GM23248 (cell line): ENCODE results near the gene CDS2. TPM values are rescaled to one million over a fixed set of nuclear protein-coding genes. Genes with fewer than 3 reads are reported as not detected.

ENCODE experiments used
- DNase-seq: peaks from one replicate; pipeline ENCODE4 v3.0.0-alpha.2; 2015
- H2AFZ ChIP-seq: fragments of 200-600 bp; sonication (generic); 2 replicates; pipeline ENCODE4 v1.6.1; 2016; ENCODE audit warnings: antibody characterized with exemption
- H3F3A ChIP-seq: fragments of 200-600 bp; sonication (generic); 2 replicates; pipeline ENCODE4 v1.6.1; 2016; ENCODE audit warnings: mild to moderate bottlenecking, antibody characterized with exemption, mixed run types; ENCODE audit not compliant: insufficient read depth
- H3K27ac ChIP-seq: fragments of 200-600 bp; sonication (generic); 2 replicates; pipeline ENCODE4 v1.5.1; 2016; ENCODE audit warnings: mild to moderate bottlenecking
- H3K27me3 ChIP-seq: fragments of 200-600 bp; sonication (generic); replicated peaks from 2 replicates; pipeline ENCODE4 v1.6.1; 2016; ENCODE audit warnings: mild to moderate bottlenecking; ENCODE audit not compliant: insufficient read depth
- H3K36me3 ChIP-seq: fragments of 200-600 bp; sonication (generic); 2 replicates; pipeline ENCODE4 v1.6.1; 2016; ENCODE audit warnings: low read depth, mild to moderate bottlenecking
- H3K4me1 ChIP-seq: fragments of 200-600 bp; sonication (generic); 2 replicates; pipeline ENCODE4 v1.6.1; 2016; ENCODE audit warnings: mild to moderate bottlenecking; ENCODE audit not compliant: insufficient read depth
- H3K4me2 ChIP-seq: fragments of 200-600 bp; sonication (generic); one replicate; pipeline ENCODE4 v1.6.1; 2016; ENCODE audit warnings: mild to moderate bottlenecking; ENCODE audit not compliant: unreplicated experiment
- H3K4me3 ChIP-seq: fragments of 200-600 bp; sonication (generic); 2 replicates; pipeline ENCODE4 v1.5.1; 2016; ENCODE audit warnings: mild to moderate bottlenecking
- H3K79me2 ChIP-seq: fragments of 200-600 bp; sonication (generic); 2 replicates; pipeline ENCODE4 v1.6.1; 2016; ENCODE audit warnings: mild to moderate bottlenecking; ENCODE audit not compliant: insufficient read depth
- H3K9ac ChIP-seq: fragments of 200-600 bp; sonication (generic); 2 replicates; pipeline ENCODE4 v1.6.1; 2016; ENCODE audit warnings: mild to moderate bottlenecking
- H3K9me2 ChIP-seq: fragments of 200-600 bp; sonication (generic); 2 replicates; pipeline ENCODE4 v1.6.1; 2016; ENCODE audit warnings: mixed run types, mild to moderate bottlenecking, moderate library complexity; ENCODE audit not compliant: insufficient read depth
- H3K9me3 ChIP-seq: fragments of 200-600 bp; sonication (generic); one replicate; pipeline ENCODE4 v1.6.1; 2017; ENCODE audit warnings: low read depth
- H4K20me1 ChIP-seq: fragments of 200-600 bp; sonication (generic); 2 replicates; pipeline ENCODE4 v1.6.0; 2016; ENCODE audit not compliant: insufficient read depth
- EZH2 ChIP-seq: fragments of 200-600 bp; sonication (generic); IDR thresholded peaks from 2 replicates; pipeline ENCODE4 v1.6.1; 2018; ENCODE audit warnings: antibody characterized with exemption, mild to moderate bottlenecking; ENCODE audit not compliant: insufficient read depth, poor library complexity, severe bottlenecking
- EZH2phosphoT487 ChIP-seq: fragments of 200-600 bp; sonication (generic); IDR thresholded peaks from 2 replicates; pipeline ENCODE4 v1.6.1; 2018; ENCODE audit warnings: antibody characterized with exemption, moderate library complexity, mild to moderate bottlenecking, low read depth; ENCODE audit not compliant: insufficient read depth
- WGBS, 2 experiments: methylation state at CpG; one replicate each; pipeline ENCODE4 v1.1.6; 2015 to 2017; ENCODE audit warnings: low lambda C conversion rate in 2 of 2, low coverage in 1 of 2; ENCODE audit errors: missing lambda C conversion rate in 2 of 2; 5-methylcytosine and 5-hydroxymethylcytosine counted together
- in situ Hi-C: fragments of 300-500 bp; cut with MboI; formaldehyde crosslinking; loops from 2 replicates; pipeline ENCODE4 v1.15.0; 2020
- polyA plus RNA-seq: library from polyadenylated mRNA; unstranded; fragments of >200 nt; fragmentation: Nextera tagmentation; extraction: Ambion mirVana; gene quantifications from 2 replicates; pipeline ENCODE4 v1.2.1, GENCODE V29; 2016
- total RNA-seq: library from RNA; depleted of rRNA; stranded (reverse); fragments of >200 nt; shearing (Covaris generic); gene quantifications from 2 replicates; pipeline ENCODE4 v1.2.3, GENCODE V29; 2014

Gene CDS2
- total and polyA plus RNA-seq, 2 experiments from 2014 or later: 29.4 to 31.6 TPM

DNA sequence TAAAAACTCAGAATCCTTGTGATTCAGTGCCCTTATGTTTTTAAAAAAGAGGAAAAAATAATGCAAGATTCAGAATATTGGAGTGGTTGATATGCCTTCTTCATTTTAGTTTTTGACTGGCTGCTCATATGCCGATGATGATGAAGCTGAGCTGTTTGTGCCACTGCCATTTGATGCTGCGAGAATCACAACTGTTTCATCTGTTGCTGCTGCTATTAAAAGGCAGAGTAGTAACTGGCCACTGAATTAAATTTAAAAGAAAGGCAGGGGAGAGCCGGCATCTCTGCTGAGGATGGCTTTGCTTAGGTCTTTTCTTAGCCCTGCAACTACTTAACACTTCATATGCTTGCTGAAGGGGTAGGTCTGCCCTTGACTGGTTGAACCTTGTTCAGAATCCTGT lies 33.1 kb downstream of the CDS2 start:
- H3K36me3 ChIP-seq: no peaks in the 10 kb centered on the region
- H3K4me3 ChIP-seq: no peak overlapping the region
- H3K27ac ChIP-seq: no peak overlapping the region
- H3K9me2 ChIP-seq: no peaks in the 10 kb centered on the region
- H3K4me2 ChIP-seq: no peak overlapping the region
- no peaks in the 10 kb centered on the region for H3F3A ChIP-seq
- H2AFZ ChIP-seq: no peak overlapping the region
- TF ChIP-seq EZH2 (no peak), EZH2phosphoT487 (no peak)
- H3K79me2 ChIP-seq: peaks cover 96% of the 10 kb centered on the region
- no peak overlapping the region for H3K9ac ChIP-seq
- no peaks in the 10 kb centered on the region for H3K27me3 ChIP-seq
- WGBS, 2 experiments: 70 to 73% methylated on average over 3 of the region's 3 CpGs
- no peak for DNase-seq
- H3K9me3 ChIP-seq: no peaks in the 10 kb centered on the region
- in situ Hi-C loops: no loop called here
- H3K4me1 ChIP-seq: peaks cover 10% of the 10 kb centered on the region
- peaks cover 8% of the 10 kb centered on the region; the same call in 1 of the 2 replicates for H4K20me1 ChIP-seq

GRCh38 chr20:5160882-5161281 lies 34.1 kb downstream of the CDS2 start:
- no peak overlapping the region for H3K9ac ChIP-seq
- H3K79me2 ChIP-seq: peaks cover 95% of the 10 kb centered on the region
- no peaks in the 10 kb centered on the region for H3F3A ChIP-seq
- DNase-seq: no peak
- no peaks in the 10 kb centered on the region for H3K27me3 ChIP-seq
- H2AFZ ChIP-seq: no peak overlapping the region
- peaks cover 10% of the 10 kb centered on the region for H3K4me1 ChIP-seq
- H4K20me1 ChIP-seq: peaks cover 5% of the 10 kb centered on the region; the same call in 1 of the 2 replicates
- in situ Hi-C loops: no loop called here
- no peaks in the 10 kb centered on the region for H3K9me3 ChIP-seq
- H3K4me3 ChIP-seq: no peak overlapping the region
- H3K4me2 ChIP-seq: no peak overlapping the region
- TF ChIP-seq EZH2: no peak
- TF ChIP-seq EZH2phosphoT487: no peak
- H3K27ac ChIP-seq: no peak overlapping the region
- no peaks in the 10 kb centered on the region for H3K36me3 ChIP-seq
- no peaks in the 10 kb centered on the region for H3K9me2 ChIP-seq

GRCh38 chr20:5161536-5162164 lies 34.8 kb downstream of the CDS2 start:
- no peak overlapping the region for H2AFZ ChIP-seq
- H3K27ac ChIP-seq: no peak overlapping the region
- H3K9ac ChIP-seq: no peak overlapping the region
- no peaks in the 10 kb centered on the region for H3K9me3 ChIP-seq
- WGBS, 2 experiments: 82 to 85% methylated on average over 6 of the region's 6 CpGs
- in situ Hi-C loops: no loop called here
- TF ChIP-seq EZH2 (no peak), EZH2phosphoT487 (no peak)
- peaks cover 5% of the 10 kb centered on the region; the same call in 1 of the 2 replicates for H4K20me1 ChIP-seq
- peaks cover 7% of the 10 kb centered on the region for H3K4me1 ChIP-seq
- H3K4me2 ChIP-seq: no peak overlapping the region
- peaks cover 95% of the 10 kb centered on the region for H3K79me2 ChIP-seq
- H3K4me3 ChIP-seq: no peak overlapping the region
- H3K36me3 ChIP-seq: no peaks in the 10 kb centered on the region
- no peaks in the 10 kb centered on the region for H3F3A ChIP-seq
- no peak for DNase-seq
- no peaks in the 10 kb centered on the region for H3K9me2 ChIP-seq
- no peaks in the 10 kb centered on the region for H3K27me3 ChIP-seq

DNA sequence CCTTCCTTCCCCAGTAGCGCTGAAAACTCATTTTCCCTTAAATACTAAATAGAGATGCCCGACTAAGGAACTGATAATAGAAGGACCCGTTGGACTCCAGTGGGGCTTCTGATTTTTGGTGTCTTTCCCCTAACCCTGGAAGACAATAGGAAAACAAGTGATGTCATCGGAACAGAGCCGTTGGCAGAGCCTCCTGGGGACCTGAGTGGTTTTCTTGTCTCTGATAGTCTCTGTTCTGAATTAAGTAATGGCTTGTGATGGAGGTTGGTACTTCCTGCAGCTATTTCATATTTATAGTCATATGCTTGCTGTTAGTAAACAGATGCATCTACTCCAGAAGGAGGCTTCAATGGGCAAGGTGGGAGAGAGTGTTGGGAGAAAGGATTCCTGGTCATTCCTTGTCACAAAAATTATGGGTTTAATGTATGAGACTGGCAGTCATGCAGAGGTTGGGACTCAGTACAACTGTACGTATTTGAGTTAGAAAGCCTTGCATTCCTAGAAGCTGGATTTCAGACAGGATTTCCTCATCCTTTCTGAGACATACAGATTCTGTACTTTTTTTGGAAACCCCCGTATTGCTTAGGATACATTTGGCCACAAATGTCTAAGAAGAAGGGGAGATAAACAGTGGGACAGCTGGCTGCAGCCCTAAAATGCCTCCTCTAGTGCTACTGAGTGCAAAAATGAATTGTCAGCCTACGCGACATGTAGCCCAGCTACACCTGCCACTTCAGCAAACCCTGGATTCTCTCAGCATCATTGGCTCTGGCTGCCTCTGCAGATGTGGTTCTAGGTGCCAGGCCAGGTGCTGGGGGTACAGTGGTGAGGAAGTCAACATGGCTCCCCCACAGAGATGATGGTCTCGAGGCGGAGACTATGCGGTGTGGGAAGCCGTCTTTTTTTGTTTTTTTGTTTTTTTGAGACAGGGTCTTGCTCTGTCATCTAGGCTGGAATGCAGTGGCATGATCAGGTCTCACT lies 38.1 kb downstream of the CDS2 start:
- Histone ChIP-seq H3K4me2 (no peak overlapping the region), H3K9ac (no peak overlapping the region), H3K27me3 (no peaks in the 10 kb centered on the region), H2AFZ (no peak overlapping the region), H3K9me3 (no peaks in the 10 kb centered on the region), H3K4me1 (peaks cover 10% of the 10 kb centered on the region; the same call in 1 of the 2 replicates), H3F3A (no peaks in the 10 kb centered on the region), H3K9me2 (no peaks in the 10 kb centered on the region), H3K4me3 (no peak overlapping the region), H4K20me1 (peaks cover 5% of the 10 kb centered on the region; the same call in 1 of the 2 replicates), H3K27ac (no peak overlapping the region), H3K79me2 (peaks cover 82% of the 10 kb centered on the region), H3K36me3 (no peaks in the 10 kb centered on the region)
- no peak for TF ChIP-seq EZH2phosphoT487
- no peak for TF ChIP-seq EZH2
- DNase-seq: no peak
- in situ Hi-C loops: no loop called here
- 69 to 71% methylated on average over 13 of the region's 13 CpGs for WGBS, 2 experiments
